Activated T-cell treated with anti-CD3 and anti-CD28 coated beads, Interleukin-2, amount 50 U/mL, for 48 hours (primary cell): ENCODE measurements around the gene LRRC74B.

Experiments used
- DNase-seq, 2 experiments: peaks; one replicate each; pipeline ENCODE4 v3.0.0-alpha.2; 2020

The LRRC74B gene

DNA sequence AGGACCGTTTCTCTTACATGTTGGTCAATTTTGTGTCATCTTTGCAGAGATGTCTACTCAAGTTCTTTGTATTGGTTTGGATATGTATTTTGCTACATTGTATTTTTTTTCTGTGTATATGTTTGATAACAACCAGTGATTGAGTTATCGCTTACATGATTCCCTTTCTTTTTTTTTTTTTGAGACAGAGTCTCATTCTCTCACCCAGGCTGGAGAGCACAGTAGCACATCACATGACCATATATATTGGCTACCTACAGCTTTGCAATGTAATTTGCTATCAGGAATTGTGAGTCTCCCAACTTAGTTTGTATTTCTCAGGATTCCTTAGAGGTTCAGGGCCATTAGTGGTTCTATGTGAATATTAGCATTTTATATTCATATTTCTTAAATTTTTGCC, 59.5 kb downstream of the LRRC74B start:
- DNase-seq, result no peak

DNA sequence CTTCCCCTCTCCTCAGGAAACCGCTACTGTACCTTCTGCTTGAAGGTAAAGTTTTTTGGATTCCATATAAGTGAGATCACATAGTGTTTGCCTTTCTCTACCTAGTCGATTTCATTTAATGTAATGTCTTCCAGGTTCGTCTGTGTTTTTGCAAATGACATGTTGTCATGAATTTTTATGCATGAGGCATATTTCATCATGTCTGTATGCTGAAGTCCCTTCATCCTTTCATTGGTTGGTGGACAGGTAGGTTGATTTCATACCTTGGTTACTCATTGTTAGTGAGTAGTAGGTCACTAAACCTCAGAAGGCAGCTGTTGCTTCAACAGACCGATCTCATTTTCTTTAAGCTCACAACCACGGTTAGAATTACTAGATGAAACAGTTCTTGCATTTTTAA, 60.3 kb downstream of the LRRC74B start:
- DNase-seq, result no peak

DNA sequence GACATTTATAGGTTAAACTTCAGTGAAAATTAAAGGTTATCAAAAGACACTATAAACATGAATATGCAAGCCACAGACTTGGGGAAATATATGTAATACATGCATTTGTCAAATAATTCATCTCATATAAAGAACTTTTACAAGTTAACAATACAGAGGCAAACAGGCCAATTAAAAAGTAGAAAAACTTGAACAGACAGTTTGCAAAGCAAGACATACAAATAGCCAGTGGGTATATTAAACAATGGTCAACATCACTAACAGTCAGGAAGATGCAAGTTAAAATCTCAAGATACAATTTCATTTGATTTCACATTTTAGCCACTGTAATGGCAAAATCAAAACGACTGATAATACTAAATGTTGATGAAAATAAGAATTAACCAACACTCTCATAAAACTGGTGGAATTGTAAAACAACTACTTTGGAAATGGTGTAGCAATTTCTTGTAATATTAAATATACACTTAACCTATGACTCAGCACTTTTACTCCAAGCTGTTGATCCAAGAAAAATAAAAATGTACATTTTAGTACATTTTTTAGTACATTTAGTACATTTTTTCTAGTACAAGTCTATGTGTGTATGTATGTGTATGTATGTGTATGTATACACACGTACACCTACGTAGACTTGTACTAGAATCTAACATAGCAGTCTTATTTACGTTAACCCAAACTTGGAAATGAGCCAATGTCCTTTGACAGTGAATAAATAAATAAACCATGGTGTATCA, 62.8 kb downstream of the LRRC74B start:
- DNase-seq, result no peak
